SK-N-SH (cell line): ENCODE measurements around the gene SPECC1L. TPM values are rescaled to one million over a fixed set of nuclear protein-coding genes. Genes with fewer than 3 reads are reported as not detected.

Experiments used
- CTCF ChIA-PET: fragments of 300-600, 350-600 bp; formaldehyde crosslinking; extraction: SDS; loops from one replicate; lab custom pipeline; 2021; lab: Yijun Ruan, JAX
- POLR2A ChIA-PET: fragments of 350-600 bp; sonication (Branson Sonifier 250); formaldehyde crosslinking; extraction: SDS; loops from one replicate; lab custom pipeline; 2020; ENCODE audit warnings: antibody characterized with exemption, inconsistent platforms; lab: Yijun Ruan, JAX
- DNase-seq: peaks from one replicate; pipeline ENCODE4 v3.0.0; 2012
- H2AFZ ChIP-seq: fragments of 200-600 bp; sonication (generic); 2 replicates; pipeline ENCODE4 v1.8.1; 2016; ENCODE audit warnings: antibody characterized with exemption, mild to moderate bottlenecking, low read depth
- H3F3A ChIP-seq: fragments of 200-600 bp; sonication (generic); replicated peaks from 2 replicates; pipeline ENCODE3; 2016; ENCODE audit warnings: antibody characterized with exemption, mild to moderate bottlenecking; ENCODE audit not compliant: insufficient read depth
- H3K27ac ChIP-seq, 2 experiments: fragments of 200-500 bp in 1 of 2; fragments of 200-600 bp in 1 of 2; sonication (Bioruptor generic) in 1 of 2; sonication (generic), shearing (Covaris generic) in 1 of 2; 2 replicates each; pipeline versions ENCODE4 v1.5.1 to v1.6.1; 2014 to 2016; ENCODE audit warnings: low read depth in 2 of 2, inconsistent platforms in 1 of 2, low read length in 1 of 2, mild to moderate bottlenecking in 1 of 2, mixed read lengths in 1 of 2
- H3K27me3 ChIP-seq: fragments of 200-600 bp; sonication (generic), shearing (Covaris generic); 2 replicates; pipeline ENCODE4 v1.6.1; 2016; ENCODE audit warnings: mixed run types; ENCODE audit not compliant: insufficient read depth
- H3K36me3 ChIP-seq, 2 experiments: fragments of 200-500 bp in 1 of 2; fragments of 200-600 bp in 1 of 2; sonication (Bioruptor generic) in 1 of 2; sonication (generic) in 1 of 2; replicated peaks in 1 of 2; 2 replicates each; pipeline versions ENCODE3 to v1.5.1; 2014 to 2016; ENCODE audit warnings: low read length in 1 of 2, mild to moderate bottlenecking in 1 of 2; ENCODE audit not compliant: insufficient read depth in 2 of 2, control insufficient read depth in 1 of 2
- H3K4me1 ChIP-seq, 2 experiments: fragments of 200-500 bp in 1 of 2; fragments of 200-600 bp in 1 of 2; sonication (Bioruptor generic) in 1 of 2; sonication (generic), shearing (Covaris generic) in 1 of 2; 2 replicates each; pipeline versions ENCODE4 v1.5.1 to v1.6.1; 2014 to 2016; ENCODE audit warnings: low read depth in 1 of 2, low read length in 1 of 2, mixed run types in 1 of 2; ENCODE audit not compliant: insufficient read depth in 2 of 2, control insufficient read depth in 1 of 2
- H3K4me2 ChIP-seq: fragments of 200-600 bp; sonication (generic), shearing (Covaris generic); 2 replicates; pipeline ENCODE4 v1.6.1; 2017; ENCODE audit warnings: mixed run types
- H3K4me3 ChIP-seq, 2 experiments: fragments of 200-500 bp in 1 of 2; fragments of 200-600 bp in 1 of 2; sonication (Bioruptor generic) in 1 of 2; sonication (generic), shearing (Covaris generic) in 1 of 2; 2 replicates each; pipeline versions ENCODE4 v1.5.1 to v1.8.1; 2014 to 2016; ENCODE audit warnings: low read depth in 2 of 2, inconsistent platforms in 1 of 2, low read length in 1 of 2, mild to moderate bottlenecking in 1 of 2, mixed read lengths in 1 of 2, moderate library complexity in 1 of 2
- H3K79me2 ChIP-seq: fragments of 200-600 bp; sonication (generic); 2 replicates; pipeline ENCODE4 v1.8.1; 2017; ENCODE audit warnings: mild to moderate bottlenecking; ENCODE audit not compliant: insufficient read depth
- H3K9ac ChIP-seq: fragments of 200-600 bp; sonication (generic); 2 replicates; pipeline ENCODE4 v1.6.1; 2017; ENCODE audit warnings: mixed run types
- H3K9me2 ChIP-seq: fragments of 200-600 bp; sonication (generic); 2 replicates; pipeline ENCODE4 v1.6.1; 2017; ENCODE audit warnings: mixed run types
- H3K9me3 ChIP-seq: fragments of 200-600 bp; sonication (generic); 2 replicates; pipeline ENCODE4 v1.6.1; 2017; ENCODE audit warnings: mixed run types, mild to moderate bottlenecking, moderate library complexity
- H4K20me1 ChIP-seq: fragments of 200-600 bp; sonication (generic); 2 replicates; pipeline ENCODE4 v1.6.1; 2017; ENCODE audit warnings: mild to moderate bottlenecking, mixed run types; ENCODE audit not compliant: insufficient read depth
- ELF1 ChIP-seq: IDR thresholded peaks from 2 replicates; pipeline ENCODE4 v1.4.0; 2012
- EP300 ChIP-seq, 2 experiments: IDR thresholded peaks; 2 replicates each; pipeline versions ENCODE4 v1.4.0 to v1.6.1; 2012; ENCODE audit warnings: borderline replicate concordance in 1 of 2, low read depth in 1 of 2, low read length in 1 of 2
- EZH2phosphoT487 ChIP-seq: fragments of 200-600 bp; sonication (generic); IDR thresholded peaks from 2 replicates; pipeline ENCODE4 v1.6.1; 2017; ENCODE audit warnings: low read depth, mixed run types, mild to moderate bottlenecking, antibody characterized with exemption, moderate library complexity, borderline replicate concordance
- GABPA ChIP-seq: IDR thresholded peaks from 2 replicates; pipeline ENCODE4 v1.4.0; 2012; ENCODE audit warnings: low read depth, mild to moderate bottlenecking
- GATA2 ChIP-seq: sonication (generic); formaldehyde crosslinking; IDR thresholded peaks from 2 replicates; pipeline ENCODE4 v1.5.0; 2020; ENCODE audit warnings: mild to moderate bottlenecking, missing genetic modification reagents
- JUND ChIP-seq: IDR thresholded peaks from 2 replicates; pipeline ENCODE4 v1.4.0; 2012
- NRF1 ChIP-seq: IDR thresholded peaks from 2 replicates; pipeline ENCODE4 v1.6.1; 2012; ENCODE audit warnings: low read depth, mild to moderate bottlenecking, low read length
- RFX5 ChIP-seq: IDR thresholded peaks from 2 replicates; pipeline ENCODE4 v1.6.1; 2012; ENCODE audit warnings: mild to moderate bottlenecking, improper control_type of control experiment, low read length
- SIN3A ChIP-seq: IDR thresholded peaks from 2 replicates; pipeline ENCODE4 v1.6.1; 2012; ENCODE audit warnings: low read depth, mild to moderate bottlenecking, low read length, moderate library complexity, borderline replicate concordance
- SMC3 ChIP-seq: IDR thresholded peaks from 2 replicates; pipeline ENCODE4 v1.6.1; 2012; ENCODE audit warnings: low read depth, low read length, improper control_type of control experiment
- TAF1 ChIP-seq: IDR thresholded peaks from 2 replicates; pipeline ENCODE4 v1.6.1; 2012; ENCODE audit warnings: low read depth, mild to moderate bottlenecking, low read length, moderate library complexity, borderline replicate concordance
- WGBS: methylation state at CpG from one replicate; pipeline ENCODE4 v1.1.6; 2017; ENCODE audit warnings: low lambda C conversion rate; 5-methylcytosine and 5-hydroxymethylcytosine counted together
- polyA plus RNA-seq, 3 experiments: library from polyadenylated mRNA; depleted of rRNA; stranded (reverse); fragments of >200 nt; gene quantifications; 2 replicates each; pipeline ENCODE4 v1.2.3, GENCODE V29; 2012
- TF ChIP-seq, protein P1 (sequence below): IDR thresholded peaks from 2 replicates; pipeline ENCODE4 v1.4.0; 2012; ENCODE audit warnings: low read depth

SPECC1L gene
- polyA plus RNA-seq, 1 of the 3 experiments (the other 2 are of a cell fraction) = 22.9 TPM

DNA sequence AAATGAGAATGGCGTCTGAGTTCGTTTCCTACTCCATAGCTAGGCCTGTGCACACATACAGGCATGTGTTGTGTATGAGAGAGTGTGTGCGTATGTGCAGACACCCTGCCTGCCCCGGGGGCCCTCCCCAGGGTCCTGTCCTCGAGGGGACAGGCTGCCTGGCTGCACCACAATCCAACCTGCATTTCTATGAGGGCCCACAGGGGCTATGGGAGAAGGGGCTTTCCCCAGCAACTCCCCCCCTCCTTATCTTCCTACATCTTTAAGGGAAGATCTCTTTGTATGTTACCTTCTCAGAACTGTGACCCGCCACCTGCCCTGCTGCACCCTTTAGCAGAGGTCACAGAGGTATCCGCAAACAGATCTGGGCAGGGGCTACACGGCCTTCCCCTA, 171.7 kb downstream of the SPECC1L start:
- Histone ChIP-seq H3K4me1 (peaks cover 16 to 85% of the 10 kb centered on the region in 2 experiments), H3K4me2 (no peak overlapping the region), H3F3A (no peaks in the 10 kb centered on the region), H3K27ac (peak overlapping the region in 1 of 2 experiments; percentile 91; a peak in 2 of 4 replicates), H3K9ac (no peak overlapping the region), H3K4me3 (no peak overlapping the region; a peak in 1 of 4 replicates), H3K36me3 (peaks cover 0 to 2% of the 10 kb centered on the region in 2 experiments), H3K9me3 (no peaks in the 10 kb centered on the region), H4K20me1 (no peaks in the 10 kb centered on the region), H3K79me2 (no peaks in the 10 kb centered on the region), H2AFZ (no peak overlapping the region), H3K27me3 (no peaks in the 10 kb centered on the region), H3K9me2 (no peaks in the 10 kb centered on the region)
- 79% methylated on average over 6 of the region's 8 CpGs for WGBS
- peak; percentile 36 for DNase-seq
- CTCF ChIA-PET = interaction anchor here (1.0 to 2.2 kb wide), 6 partner anchors 8 to 116 kb away, joined by 3 to 11 read pairs (median 6); no protein-coding TSS in a partner anchor
- POLR2A ChIA-PET = interaction anchor here (0.7 to 1.7 kb wide), 5 partner anchors 8 to 79 kb away, joined by 3 to 5 read pairs (median 3); no protein-coding TSS in a partner anchor
- TF ChIP-seq NRF1 = no peak
- peak; percentile 36; the same call in 1 of the 2 replicates for TF ChIP-seq GATA2 (CRISPR knock-in tag)
- TF ChIP-seq, all 33 proteins: peak for 1

DNA sequence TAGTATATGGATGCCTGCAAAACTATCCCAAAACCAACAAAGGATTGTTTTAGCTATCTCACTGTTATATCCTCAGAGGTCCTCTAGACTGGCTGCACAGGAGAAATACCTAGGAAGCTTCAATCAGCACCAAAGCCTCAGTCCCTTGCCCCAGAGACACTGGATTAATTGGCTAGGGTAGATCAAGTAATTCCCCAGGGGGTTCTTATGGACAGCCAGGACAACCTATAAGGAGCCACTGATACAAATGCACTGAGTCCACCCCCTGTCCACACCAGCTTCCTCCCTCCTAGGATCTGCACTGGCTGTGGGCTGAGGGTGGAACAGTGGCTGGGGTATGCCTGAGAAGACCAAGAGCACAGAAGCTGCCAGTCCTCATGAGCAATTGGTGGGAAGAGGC, 173.0 kb downstream of the SPECC1L start:
- Histone ChIP-seq H3K36me3 (peaks cover 0 to 2% of the 10 kb centered on the region in 2 experiments), H2AFZ (no peak overlapping the region), H3K9ac (no peak overlapping the region), H3K4me3 (no peak overlapping the region), H3K4me1 (peaks cover 16 to 81% of the 10 kb centered on the region in 2 experiments), H3K27ac (peak overlapping the region in 1 of 2 experiments; percentile 97; a peak in 2 of 4 replicates), H3K9me2 (no peaks in the 10 kb centered on the region), H3K4me2 (no peak overlapping the region), H3F3A (no peaks in the 10 kb centered on the region), H3K9me3 (no peaks in the 10 kb centered on the region), H4K20me1 (no peaks in the 10 kb centered on the region), H3K79me2 (no peaks in the 10 kb centered on the region), H3K27me3 (no peaks in the 10 kb centered on the region)
- POLR2A ChIA-PET = interaction anchor here (1.1 kb wide), 2 partner anchors 16 to 36 kb away, joined by 3 read pairs; no protein-coding TSS in a partner anchor
- CTCF ChIA-PET = interaction anchor here (1.0 to 1.4 kb wide), 6 partner anchors 8 to 78 kb away, joined by 3 to 4 read pairs (median 4); no protein-coding TSS in a partner anchor
- TF ChIP-seq EP300 (IDR thresholded peaks at IDR 0.05; ENCODE audit: borderline replicate concordance in 1 of 2, low read depth in 1 of 2, low read length in 1 of 2) = no peak
- TF ChIP-seq RFX5 = no peak
- TF ChIP-seq, protein P1, sequence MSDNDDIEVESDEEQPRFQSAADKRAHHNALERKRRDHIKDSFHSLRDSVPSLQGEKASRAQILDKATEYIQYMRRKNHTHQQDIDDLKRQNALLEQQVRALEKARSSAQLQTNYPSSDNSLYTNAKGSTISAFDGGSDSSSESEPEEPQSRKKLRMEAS = no peak
- TF ChIP-seq ELF1 = no peak
- TF ChIP-seq GABPA = no peak
- TF ChIP-seq GATA2 (CRISPR knock-in tag) = no peak
- no peak for TF ChIP-seq SMC3
- TF ChIP-seq EZH2phosphoT487 = no peak
- no peak for TF ChIP-seq JUND
- TF ChIP-seq TAF1 = no peak
- TF ChIP-seq SIN3A = no peak
- DNase-seq = no peak
